ENCODE measurements around the gene FGA.

The FGA gene

GRCh38 chr4:154560824-154561231 is 29.7 kb downstream of the FGA start:
- H3K27me3 ChIP-seq (ENCODE audit: insufficient read depth, low read length), result no peaks in the 10 kb centered on the region
- no peak overlapping the region for H3K4me3 ChIP-seq (ENCODE audit: low read length)
- H2AFZ ChIP-seq (ENCODE audit: low read depth, low read length), result no peak overlapping the region
- H3K9me3 ChIP-seq (ENCODE audit: low read length), result no peaks in the 10 kb centered on the region
- H3K4me1 ChIP-seq (ENCODE audit: insufficient read depth, low read length), result no peaks in the 10 kb centered on the region
- no peaks in the 10 kb centered on the region for H3K36me3 ChIP-seq (ENCODE audit: insufficient read depth, low read length)

DNA sequence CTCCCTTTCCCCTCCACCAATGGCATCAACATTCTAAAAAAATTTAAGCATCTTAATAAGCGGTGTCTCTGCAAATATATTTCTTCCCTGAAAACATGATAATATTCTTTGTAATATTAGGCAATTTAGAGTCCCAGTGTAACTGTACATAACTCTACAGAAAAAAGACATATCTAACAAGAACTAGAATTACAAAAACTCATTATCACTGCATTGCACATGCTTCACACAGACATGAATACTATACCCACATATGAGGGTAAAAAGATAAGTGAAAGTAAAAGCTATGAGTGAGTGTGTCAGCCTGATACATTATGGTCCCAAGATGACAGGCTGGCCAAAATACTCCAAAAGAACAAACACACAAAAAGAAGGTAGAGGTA is 30.1 kb downstream of the FGA start:
- no peak overlapping the region for H3K4me3 ChIP-seq (ENCODE audit: low read length)
- no peaks in the 10 kb centered on the region for H3K4me1 ChIP-seq (ENCODE audit: insufficient read depth, low read length)
- no peak overlapping the region for H2AFZ ChIP-seq (ENCODE audit: low read depth, low read length)
- no peaks in the 10 kb centered on the region for H3K27me3 ChIP-seq (ENCODE audit: insufficient read depth, low read length)
- no peaks in the 10 kb centered on the region for H3K36me3 ChIP-seq (ENCODE audit: insufficient read depth, low read length)
- no peaks in the 10 kb centered on the region for H3K9me3 ChIP-seq (ENCODE audit: low read length)

DNA sequence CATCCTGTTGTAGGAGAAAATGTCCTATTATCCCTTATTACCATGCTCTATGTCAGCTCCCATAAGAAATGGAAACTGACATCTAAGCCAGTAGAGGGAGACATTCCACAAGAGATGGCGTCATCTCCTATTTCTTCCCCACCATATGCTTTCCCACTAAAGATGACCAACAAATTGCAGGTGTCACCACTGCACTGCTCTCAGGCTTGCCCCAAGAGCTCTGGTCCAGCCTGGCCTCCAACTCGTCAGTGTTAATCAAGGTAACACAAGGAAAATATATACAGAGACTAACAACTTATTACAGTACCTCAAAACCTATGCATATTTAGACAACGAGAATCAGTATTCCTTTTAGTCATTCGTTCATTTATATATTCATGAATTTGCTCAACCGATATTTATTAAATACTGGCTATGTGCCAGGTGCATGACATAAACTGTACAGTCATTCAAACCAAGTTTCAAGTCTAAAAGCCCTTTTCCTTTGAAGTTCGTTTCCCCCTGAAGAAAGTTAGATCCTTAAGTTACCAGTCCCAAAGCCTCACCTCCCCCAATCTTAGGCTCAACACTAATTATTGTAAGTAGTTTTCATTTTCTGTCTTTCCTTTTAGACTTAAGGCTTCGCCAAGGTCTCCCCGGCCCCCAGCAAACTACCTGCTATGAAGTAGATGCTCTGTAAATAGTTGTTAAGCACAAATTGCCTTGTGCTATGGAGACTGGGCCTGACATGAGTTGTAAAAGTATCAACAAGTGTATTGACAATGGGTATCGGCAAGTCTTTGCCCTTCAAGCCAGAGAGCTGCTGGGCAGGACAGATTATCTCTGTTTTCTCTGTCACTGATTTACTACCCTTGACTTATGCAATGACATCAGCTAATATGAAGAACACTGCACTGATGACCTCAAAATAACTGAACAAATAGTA is 30.8 kb downstream of the FGA start:
- Histone ChIP-seq H3K4me1 (ENCODE audit: insufficient read depth, low read length) (no peaks in the 10 kb centered on the region), H3K36me3 (ENCODE audit: insufficient read depth, low read length) (no peaks in the 10 kb centered on the region), H3K4me3 (ENCODE audit: low read length) (no peak overlapping the region), H3K27me3 (ENCODE audit: insufficient read depth, low read length) (no peaks in the 10 kb centered on the region), H3K9me3 (ENCODE audit: low read length) (no peaks in the 10 kb centered on the region), H2AFZ (ENCODE audit: low read depth, low read length) (no peak overlapping the region)

- no peaks in the 10 kb centered on the region for H3K27me3 ChIP-seq (ENCODE audit: insufficient read depth, low read length)
- no peaks in the 10 kb centered on the region for H3K9me3 ChIP-seq (ENCODE audit: low read length)
- H3K4me1 ChIP-seq (ENCODE audit: insufficient read depth, low read length), result no peaks in the 10 kb centered on the region
- no peak overlapping the region for H3K4me3 ChIP-seq (ENCODE audit: low read length)
- H3K36me3 ChIP-seq (ENCODE audit: insufficient read depth, low read length), result no peaks in the 10 kb centered on the region
- H2AFZ ChIP-seq (ENCODE audit: low read depth, low read length), result no peak overlapping the region
Measured at GRCh38 chr4:154559141-154559493, 31.4 kb downstream of the FGA start.

DNA sequence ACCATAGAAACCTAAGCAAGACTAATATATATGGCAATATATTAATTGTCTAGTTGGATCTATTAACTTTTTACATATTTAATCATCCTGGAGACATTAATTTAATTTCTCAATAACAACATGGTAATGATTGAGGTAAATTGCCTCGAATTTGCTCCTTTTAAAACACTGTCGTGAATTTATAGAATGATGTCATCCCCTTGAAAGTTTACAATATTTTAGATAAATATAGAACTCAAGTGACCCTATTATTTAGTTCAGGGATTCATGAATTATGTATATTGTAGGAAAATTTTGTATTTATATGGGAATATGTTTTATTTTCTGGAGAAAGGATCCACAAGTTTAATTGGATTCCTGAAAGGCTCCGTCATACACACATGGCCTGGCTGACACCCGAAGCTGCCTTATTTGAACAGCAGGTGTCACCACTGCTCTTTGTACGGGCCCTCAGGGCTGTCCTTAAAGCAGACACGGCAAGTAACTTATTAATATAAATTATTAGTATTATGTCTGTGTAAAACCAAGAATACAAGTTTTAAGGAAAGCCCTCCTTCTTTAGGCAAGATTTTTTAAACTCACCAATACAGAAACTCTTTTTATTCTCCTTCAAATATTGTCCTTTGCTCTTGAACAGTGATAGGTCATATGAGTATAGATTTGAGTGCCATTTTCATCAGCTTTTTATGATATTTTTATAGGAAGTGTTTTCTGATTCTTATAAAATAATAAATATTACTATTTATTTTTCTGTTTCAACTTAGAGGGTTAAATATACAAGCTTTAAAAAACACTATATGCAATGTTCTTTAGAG is 38.5 kb downstream of the FGA start:
- no peak overlapping the region for H2AFZ ChIP-seq (ENCODE audit: low read depth, low read length)
- H3K4me1 ChIP-seq (ENCODE audit: insufficient read depth, low read length), result peaks cover 16% of the 10 kb centered on the region
- H3K9me3 ChIP-seq (ENCODE audit: low read length), result no peaks in the 10 kb centered on the region
- H3K4me3 ChIP-seq (ENCODE audit: low read length), result no peak overlapping the region
- H3K36me3 ChIP-seq (ENCODE audit: insufficient read depth, low read length), result peaks cover 11% of the 10 kb centered on the region
- no peaks in the 10 kb centered on the region for H3K27me3 ChIP-seq (ENCODE audit: insufficient read depth, low read length)

GRCh38 chr4:154549894-154550790 is 40.4 kb downstream of the FGA start, which contains the start of gene PLRG1:
TSS of gene PLRG1 (minus strand) at chr4:154550400. CDS start at chr4:154550308, 92 bp downstream.
- peak within 1 kb of the TSS; percentile 94 for H3K4me3 ChIP-seq (ENCODE audit: low read length)
- H2AFZ ChIP-seq (ENCODE audit: low read depth, low read length), result peak within 1 kb of the TSS; percentile 89
- no peaks in the 10 kb centered on the region for H3K27me3 ChIP-seq (ENCODE audit: insufficient read depth, low read length)
- H3K36me3 ChIP-seq (ENCODE audit: insufficient read depth, low read length), result peaks cover 29% of the 10 kb centered on the region
- H3K9me3 ChIP-seq (ENCODE audit: low read length), result no peaks in the 10 kb centered on the region
- peaks cover 16% of the 10 kb centered on the region for H3K4me1 ChIP-seq (ENCODE audit: insufficient read depth, low read length)

DNA sequence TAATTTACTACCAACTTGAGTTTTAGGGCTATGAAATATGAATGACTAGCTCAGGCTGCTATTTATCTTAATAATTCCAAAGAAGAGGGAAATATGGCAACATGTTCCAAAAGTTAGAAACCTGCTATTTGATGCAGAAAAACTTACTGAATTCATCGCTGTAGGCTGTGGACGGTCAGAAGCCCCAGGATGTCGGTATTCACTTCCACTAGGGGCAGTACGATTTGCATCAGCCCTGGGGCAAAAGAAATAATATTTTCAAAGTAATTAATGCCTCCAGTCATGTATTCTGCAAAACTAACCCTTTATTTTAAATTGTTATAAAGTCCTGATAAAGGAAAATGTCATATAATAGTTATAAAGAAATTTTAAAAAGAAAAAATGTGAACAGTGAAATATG is 44.9 kb downstream of the FGA start:
- H3K9me3 ChIP-seq (ENCODE audit: low read length), result peaks cover 4% of the 10 kb centered on the region
- H3K27me3 ChIP-seq (ENCODE audit: insufficient read depth, low read length), result no peaks in the 10 kb centered on the region
- H3K4me3 ChIP-seq (ENCODE audit: low read length), result no peak overlapping the region
- H3K4me1 ChIP-seq (ENCODE audit: insufficient read depth, low read length), result peaks cover 16% of the 10 kb centered on the region
- H3K36me3 ChIP-seq (ENCODE audit: insufficient read depth, low read length), result peaks cover 71% of the 10 kb centered on the region
- H2AFZ ChIP-seq (ENCODE audit: low read depth, low read length), result no peak overlapping the region

DNA sequence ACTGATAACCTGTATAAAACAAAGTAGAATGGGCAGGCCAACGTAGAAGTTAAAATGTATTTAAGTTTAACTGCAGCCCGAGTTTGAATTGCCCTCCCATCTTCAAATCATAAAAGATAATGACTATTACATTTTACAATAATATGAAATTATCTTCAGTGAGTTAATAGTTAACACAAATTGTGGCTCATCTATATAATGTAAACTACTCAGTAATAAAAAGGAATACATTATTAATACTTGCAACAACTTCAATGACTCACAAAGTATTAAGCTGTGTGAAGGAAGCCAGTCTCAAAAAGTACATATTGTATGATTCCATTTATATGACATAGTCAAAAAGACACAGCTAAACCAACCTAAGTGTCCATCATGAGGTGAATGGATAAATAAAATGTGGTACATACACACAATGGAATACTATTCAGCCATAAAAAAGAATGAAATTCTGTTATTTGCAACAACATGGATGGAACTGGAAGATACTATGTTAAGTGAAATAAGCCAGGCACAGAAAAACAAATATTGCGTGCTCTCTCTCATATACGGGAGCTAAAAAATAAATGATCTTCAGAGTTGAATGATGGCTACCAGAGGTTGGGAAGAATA is 48.2 kb downstream of the FGA start:
- Histone ChIP-seq H2AFZ (ENCODE audit: low read depth, low read length) (no peak overlapping the region), H3K4me1 (ENCODE audit: insufficient read depth, low read length) (no peaks in the 10 kb centered on the region), H3K4me3 (ENCODE audit: low read length) (no peak overlapping the region), H3K36me3 (ENCODE audit: insufficient read depth, low read length) (peaks cover 93% of the 10 kb centered on the region), H3K27me3 (ENCODE audit: insufficient read depth, low read length) (no peaks in the 10 kb centered on the region), H3K9me3 (ENCODE audit: low read length) (peaks cover 4% of the 10 kb centered on the region)
